Neural progenitor cell (in vitro differentiated cells): Measurements from ENCODE around the gene GRID1.

Experiments
- EZH2 ChIP-seq: fragments of 200-600 bp; sonication (generic); IDR thresholded peaks from 2 replicates; pipeline ENCODE4 v1.6.1; 2017; ENCODE audit warnings: antibody characterized with exemption, mild to moderate bottlenecking, moderate library complexity
- EZH2phosphoT487 ChIP-seq: fragments of 200-600 bp; sonication (generic); IDR thresholded peaks from 2 replicates; pipeline ENCODE4 v1.6.1; 2017; ENCODE audit warnings: antibody characterized with exemption
- TF ChIP-seq, protein P1 (sequence below): fragments of 200-600 bp; sonication (generic); IDR thresholded peaks from 2 replicates; pipeline ENCODE4 v1.5.1; 2017; ENCODE audit warnings: antibody characterized with exemption, mild to moderate bottlenecking

DNA sequence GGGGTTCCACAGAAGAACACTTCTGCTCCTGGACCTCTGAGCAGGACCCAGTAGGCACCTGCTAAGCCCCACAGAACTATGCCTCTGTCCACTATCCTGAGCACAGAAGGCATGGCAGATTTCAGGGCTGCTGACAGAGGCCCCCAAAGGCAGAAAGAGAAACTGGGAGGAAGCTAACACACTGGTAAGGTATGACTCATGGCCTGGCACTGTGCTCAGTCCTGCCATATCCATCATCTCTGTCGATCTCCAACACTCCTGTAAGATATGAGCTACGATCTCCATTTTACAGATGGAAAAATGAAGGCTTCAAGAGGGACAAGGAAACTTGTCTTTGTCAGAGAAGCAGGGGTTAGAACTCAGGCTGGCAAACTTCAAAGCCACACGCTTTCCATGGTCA lies 62.2 kb downstream of the GRID1 start:
- TF ChIP-seq EZH2 (no peak), EZH2phosphoT487 (no peak)
- TF ChIP-seq, protein P1, sequence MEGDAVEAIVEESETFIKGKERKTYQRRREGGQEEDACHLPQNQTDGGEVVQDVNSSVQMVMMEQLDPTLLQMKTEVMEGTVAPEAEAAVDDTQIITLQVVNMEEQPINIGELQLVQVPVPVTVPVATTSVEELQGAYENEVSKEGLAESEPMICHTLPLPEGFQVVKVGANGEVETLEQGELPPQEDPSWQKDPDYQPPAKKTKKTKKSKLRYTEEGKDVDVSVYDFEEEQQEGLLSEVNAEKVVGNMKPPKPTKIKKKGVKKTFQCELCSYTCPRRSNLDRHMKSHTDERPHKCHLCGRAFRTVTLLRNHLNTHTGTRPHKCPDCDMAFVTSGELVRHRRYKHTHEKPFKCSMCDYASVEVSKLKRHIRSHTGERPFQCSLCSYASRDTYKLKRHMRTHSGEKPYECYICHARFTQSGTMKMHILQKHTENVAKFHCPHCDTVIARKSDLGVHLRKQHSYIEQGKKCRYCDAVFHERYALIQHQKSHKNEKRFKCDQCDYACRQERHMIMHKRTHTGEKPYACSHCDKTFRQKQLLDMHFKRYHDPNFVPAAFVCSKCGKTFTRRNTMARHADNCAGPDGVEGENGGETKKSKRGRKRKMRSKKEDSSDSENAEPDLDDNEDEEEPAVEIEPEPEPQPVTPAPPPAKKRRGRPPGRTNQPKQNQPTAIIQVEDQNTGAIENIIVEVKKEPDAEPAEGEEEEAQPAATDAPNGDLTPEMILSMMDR: no peak
